BLaER1 (cell line): ENCODE data around the gene CRIM1.

Source experiments
- H3K27ac ChIP-seq: shearing (Covaris generic); formaldehyde crosslinking; 2 replicates; pipeline ENCODE4 v1.8.1; 2022
- H3K27me3 ChIP-seq: shearing (Covaris generic); formaldehyde crosslinking; 2 replicates; pipeline ENCODE4 v1.8.1; 2022
- H3K36me3 ChIP-seq: shearing (Covaris generic); formaldehyde crosslinking; 2 replicates; pipeline ENCODE4 v1.8.1; 2022
- H3K4me1 ChIP-seq: shearing (Covaris generic); formaldehyde crosslinking; 2 replicates; pipeline ENCODE4 v1.8.1; 2022
- H3K4me2 ChIP-seq: shearing (Covaris generic); formaldehyde crosslinking; 2 replicates; pipeline ENCODE4 v1.8.1; 2022
- H3K4me3 ChIP-seq: shearing (Covaris generic); formaldehyde crosslinking; 2 replicates; pipeline ENCODE4 v1.8.1; 2022
- H3K9ac ChIP-seq: shearing (Covaris generic); formaldehyde crosslinking; 2 replicates; pipeline ENCODE4 v1.8.1; 2022
- H3K9me3 ChIP-seq: shearing (Covaris generic); formaldehyde crosslinking; 2 replicates; pipeline ENCODE4 v1.8.1; 2022
- H4K20me1 ChIP-seq: shearing (Covaris generic); formaldehyde crosslinking; 2 replicates; pipeline ENCODE4 v1.8.1; 2022
- Cebpa-rat ChIP-seq: shearing (Covaris generic); IDR thresholded peaks from 2 replicates; pipeline ENCODE4 v1.8.1; 2022

The CRIM1 gene

GRCh38 chr2:36520431-36520830, 164.9 kb downstream of the CRIM1 start:
- H3K27ac ChIP-seq, result no peak overlapping the region
- no peak overlapping the region for H3K9ac ChIP-seq
- H3K27me3 ChIP-seq, result no peaks in the 10 kb centered on the region
- no peak overlapping the region for H3K4me3 ChIP-seq
- H3K9me3 ChIP-seq, result no peaks in the 10 kb centered on the region
- no peaks in the 10 kb centered on the region for H3K4me1 ChIP-seq
- TF ChIP-seq Cebpa-rat, result no peak
- peaks cover 74% of the 10 kb centered on the region for H3K36me3 ChIP-seq
- no peak overlapping the region for H3K4me2 ChIP-seq
- H4K20me1 ChIP-seq, result no peaks in the 10 kb centered on the region

DNA sequence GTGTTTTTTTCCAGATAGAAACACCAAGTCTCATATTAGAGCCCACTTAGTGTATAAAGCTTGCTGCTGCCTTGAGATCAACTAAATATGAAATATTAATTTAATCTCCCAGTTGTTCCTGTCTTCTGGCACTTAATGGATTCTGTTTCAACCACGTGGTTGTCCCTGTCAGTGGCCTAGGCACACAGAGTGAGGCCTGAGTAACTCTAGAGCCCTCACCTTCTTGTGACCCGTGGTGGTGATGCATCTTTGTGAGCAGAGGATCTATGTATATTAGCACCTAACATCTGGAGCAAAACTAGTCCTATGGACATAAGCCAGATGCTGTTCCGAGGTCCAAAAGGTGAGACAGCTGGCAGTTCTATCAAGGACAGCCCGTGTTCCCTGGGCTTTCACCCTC, 167.6 kb downstream of the CRIM1 start:
- no peak for TF ChIP-seq Cebpa-rat
- H4K20me1 ChIP-seq, result no peaks in the 10 kb centered on the region
- H3K27ac ChIP-seq, result no peak overlapping the region
- H3K9me3 ChIP-seq, result no peaks in the 10 kb centered on the region
- H3K4me3 ChIP-seq, result no peak overlapping the region
- H3K4me1 ChIP-seq, result no peaks in the 10 kb centered on the region
- no peak overlapping the region for H3K9ac ChIP-seq
- peaks cover 58% of the 10 kb centered on the region for H3K36me3 ChIP-seq
- H3K27me3 ChIP-seq, result no peaks in the 10 kb centered on the region
- H3K4me2 ChIP-seq, result no peak overlapping the region

DNA sequence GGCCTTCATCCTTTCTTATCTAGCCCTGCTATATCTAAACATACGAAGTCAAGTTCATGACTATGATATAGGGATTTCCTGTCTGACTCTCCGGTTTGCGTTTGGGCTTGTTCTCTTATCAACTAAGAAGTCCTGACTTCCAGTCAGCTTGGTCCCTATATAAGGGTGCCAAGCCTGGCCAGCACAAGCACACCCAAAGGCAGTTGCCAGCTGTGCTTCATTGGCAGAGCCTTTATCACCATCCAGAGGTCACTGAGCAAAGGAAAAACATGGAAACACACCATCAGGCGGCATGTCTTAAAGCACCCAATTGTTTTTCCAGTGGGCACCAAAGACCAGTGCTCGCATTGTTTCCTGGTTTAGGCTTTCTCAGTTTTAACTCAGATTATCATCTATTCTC, 169.7 kb downstream of the CRIM1 start:
- Histone ChIP-seq H3K36me3 (peaks cover 45% of the 10 kb centered on the region), H3K27me3 (no peaks in the 10 kb centered on the region), H4K20me1 (no peaks in the 10 kb centered on the region), H3K4me1 (peaks cover 6% of the 10 kb centered on the region), H3K9ac (no peak overlapping the region), H3K27ac (no peak overlapping the region), H3K4me3 (no peak overlapping the region), H3K4me2 (no peak overlapping the region), H3K9me3 (no peaks in the 10 kb centered on the region)
- TF ChIP-seq Cebpa-rat, result no peak

DNA sequence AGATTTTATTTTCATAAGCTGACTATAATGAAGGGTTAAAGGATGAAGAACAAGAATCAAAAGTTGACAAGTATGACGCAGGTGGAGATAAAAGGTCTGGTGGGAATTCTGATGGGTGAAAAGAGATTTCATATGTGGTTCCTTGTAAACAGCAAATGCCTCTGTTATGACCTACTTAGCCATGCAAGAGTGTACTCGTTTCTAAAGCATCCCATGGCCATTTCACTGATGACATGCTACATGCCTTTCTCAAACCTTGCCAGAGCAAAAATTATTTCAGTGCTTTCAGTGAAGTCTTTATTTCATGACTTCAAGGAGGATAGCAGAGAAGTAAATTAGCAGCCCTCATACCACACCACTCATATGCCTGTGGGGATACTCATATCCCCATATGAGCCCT, 170.6 kb downstream of the CRIM1 start:
- Histone ChIP-seq H3K9me3 (no peaks in the 10 kb centered on the region), H3K27ac (no peak overlapping the region), H4K20me1 (no peaks in the 10 kb centered on the region), H3K4me1 (peaks cover 16% of the 10 kb centered on the region), H3K4me2 (no peak overlapping the region), H3K9ac (no peak overlapping the region), H3K4me3 (no peak overlapping the region), H3K36me3 (peaks cover 35% of the 10 kb centered on the region), H3K27me3 (no peaks in the 10 kb centered on the region)
- no peak for TF ChIP-seq Cebpa-rat

DNA sequence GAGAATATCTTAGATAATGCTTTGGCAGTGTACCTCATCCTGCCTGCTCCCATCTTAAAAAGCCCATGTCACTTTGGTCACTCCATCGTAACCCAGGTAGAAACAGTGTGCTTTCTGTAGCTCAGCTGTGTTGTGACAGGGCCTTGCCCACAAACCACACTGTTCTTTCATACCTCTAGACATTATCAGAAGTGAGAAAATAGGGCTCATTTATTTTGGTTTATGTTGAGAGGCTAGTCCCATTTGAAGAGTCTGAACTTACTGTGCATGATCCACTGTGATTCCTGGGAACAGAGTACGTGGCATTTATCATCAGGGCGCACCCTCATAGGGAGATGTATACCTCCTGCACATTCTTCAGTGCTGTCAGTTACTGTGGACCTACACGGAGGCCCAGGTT, 172.7 kb downstream of the CRIM1 start:
- TF ChIP-seq Cebpa-rat, result no peak
- Histone ChIP-seq H3K4me3 (no peak overlapping the region), H3K4me2 (no peak overlapping the region), H3K27ac (no peak overlapping the region), H3K4me1 (peaks cover 21% of the 10 kb centered on the region), H4K20me1 (no peaks in the 10 kb centered on the region), H3K36me3 (peaks cover 27% of the 10 kb centered on the region), H3K9me3 (no peaks in the 10 kb centered on the region), H3K9ac (no peak overlapping the region), H3K27me3 (no peaks in the 10 kb centered on the region)

DNA sequence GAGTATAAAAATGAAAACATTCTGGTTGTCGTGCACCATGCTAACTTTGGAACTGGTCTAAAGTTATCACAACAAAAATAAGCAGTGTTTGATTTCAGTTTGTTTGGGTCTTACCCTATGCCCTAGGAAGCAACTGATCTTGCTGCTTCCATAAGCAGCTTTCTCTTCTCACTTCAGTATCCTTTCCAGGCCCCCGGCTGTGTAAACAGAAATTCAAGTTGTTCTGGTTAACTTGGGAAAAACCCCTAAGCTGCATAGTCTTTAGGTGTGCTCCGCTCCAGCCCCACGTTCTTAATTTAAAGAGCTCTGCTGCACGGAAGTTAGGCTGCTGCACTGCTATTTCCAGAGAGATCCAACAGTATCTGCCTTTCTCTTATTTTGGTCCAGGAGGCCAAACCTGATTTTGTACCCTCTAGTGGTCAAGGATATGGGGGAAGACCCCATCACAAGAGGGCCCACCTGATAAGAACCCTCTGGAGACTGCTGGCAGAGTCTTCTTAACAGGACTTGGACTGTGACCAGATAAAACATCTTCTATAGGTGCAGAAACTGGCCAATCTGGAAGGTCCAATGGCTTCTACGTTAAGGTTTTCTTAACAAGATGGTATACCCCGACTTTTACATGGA, 173.3 kb downstream of the CRIM1 start:
- H3K36me3 ChIP-seq, result peaks cover 21% of the 10 kb centered on the region; the same call in 1 of the 2 replicates
- H3K27ac ChIP-seq, result no peak overlapping the region
- H3K27me3 ChIP-seq, result no peaks in the 10 kb centered on the region
- H3K4me1 ChIP-seq, result peaks cover 21% of the 10 kb centered on the region
- no peaks in the 10 kb centered on the region for H4K20me1 ChIP-seq
- no peak overlapping the region for H3K4me2 ChIP-seq
- no peaks in the 10 kb centered on the region for H3K9me3 ChIP-seq
- no peak for TF ChIP-seq Cebpa-rat
- H3K4me3 ChIP-seq, result no peak overlapping the region
- no peak overlapping the region for H3K9ac ChIP-seq

DNA sequence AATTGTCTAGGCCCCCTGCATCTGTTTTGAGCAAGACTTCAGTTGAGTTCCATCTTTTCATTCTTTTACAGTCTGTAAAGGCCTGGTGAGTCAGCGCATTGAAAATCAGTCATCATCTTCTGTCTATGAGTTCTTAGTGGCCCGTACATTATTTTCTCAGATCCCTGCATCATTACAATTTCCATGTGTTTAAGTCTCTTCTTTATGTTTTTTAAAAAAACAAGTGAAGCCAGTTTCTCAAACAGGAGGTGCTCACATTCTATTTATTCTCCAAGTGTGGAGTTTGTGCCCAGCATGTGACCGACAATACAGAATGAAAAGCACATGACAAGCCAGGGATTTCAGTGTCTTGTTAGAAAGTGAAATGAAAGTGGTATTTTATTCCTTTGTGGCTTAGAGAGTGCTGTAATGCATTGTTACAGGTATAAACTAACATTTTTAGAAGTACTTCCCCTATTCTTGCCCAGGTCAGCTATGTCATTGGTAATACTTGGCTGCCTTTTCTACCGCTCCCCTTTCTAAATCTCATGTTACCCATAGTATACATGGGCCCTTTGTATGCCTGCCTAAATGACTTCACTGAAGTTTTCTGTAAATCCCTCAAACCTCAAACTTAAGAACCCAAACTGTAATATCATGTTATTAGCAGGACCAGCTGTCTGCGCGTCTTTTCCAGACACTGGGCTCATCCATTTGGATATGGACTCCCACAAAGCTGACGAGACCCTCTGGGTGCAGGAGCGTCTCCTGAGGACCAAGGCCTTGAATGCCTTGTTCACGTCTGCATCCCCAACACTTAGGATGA, 174.8 kb downstream of the CRIM1 start:
- Histone ChIP-seq H3K4me2 (peak overlapping the region; percentile 59), H3K4me3 (no peak overlapping the region), H3K27ac (peak overlapping the region; percentile 54), H3K4me1 (peaks cover 21% of the 10 kb centered on the region), H3K27me3 (no peaks in the 10 kb centered on the region), H3K9ac (no peak overlapping the region), H4K20me1 (no peaks in the 10 kb centered on the region), H3K9me3 (no peaks in the 10 kb centered on the region), H3K36me3 (0 out of 2 replicates have a peak, but pooled peaks cover 19% of the 10 kb centered on the region)
- TF ChIP-seq Cebpa-rat, result no peak

DNA sequence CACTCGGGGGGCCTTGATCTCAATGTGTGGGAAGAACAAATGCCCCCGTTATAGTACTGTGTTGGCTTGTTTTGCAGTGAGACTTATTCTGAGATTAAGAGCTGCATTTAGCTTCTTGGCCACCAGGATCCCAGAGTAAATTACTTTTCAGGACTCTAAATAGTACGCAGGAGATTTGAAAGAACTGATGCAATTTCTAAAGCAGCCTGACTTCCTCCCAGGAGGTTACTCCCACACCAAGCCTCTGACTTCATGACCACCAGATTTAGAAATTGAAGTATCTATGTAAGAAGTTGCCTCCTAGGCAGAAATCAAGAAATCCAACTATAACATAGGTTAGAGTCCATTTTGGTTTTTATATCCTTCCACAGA, 175.4 kb downstream of the CRIM1 start:
- H4K20me1 ChIP-seq, result no peaks in the 10 kb centered on the region
- peaks cover 21% of the 10 kb centered on the region for H3K4me1 ChIP-seq
- peak overlapping the region; percentile 59 for H3K4me2 ChIP-seq
- no peak overlapping the region for H3K9ac ChIP-seq
- no peak for TF ChIP-seq Cebpa-rat
- peak overlapping the region; percentile 54 for H3K27ac ChIP-seq
- no peaks in the 10 kb centered on the region for H3K27me3 ChIP-seq
- H3K4me3 ChIP-seq, result no peak overlapping the region
- H3K9me3 ChIP-seq, result no peaks in the 10 kb centered on the region
- 0 out of 2 replicates have a peak, but pooled peaks cover 19% of the 10 kb centered on the region for H3K36me3 ChIP-seq

DNA sequence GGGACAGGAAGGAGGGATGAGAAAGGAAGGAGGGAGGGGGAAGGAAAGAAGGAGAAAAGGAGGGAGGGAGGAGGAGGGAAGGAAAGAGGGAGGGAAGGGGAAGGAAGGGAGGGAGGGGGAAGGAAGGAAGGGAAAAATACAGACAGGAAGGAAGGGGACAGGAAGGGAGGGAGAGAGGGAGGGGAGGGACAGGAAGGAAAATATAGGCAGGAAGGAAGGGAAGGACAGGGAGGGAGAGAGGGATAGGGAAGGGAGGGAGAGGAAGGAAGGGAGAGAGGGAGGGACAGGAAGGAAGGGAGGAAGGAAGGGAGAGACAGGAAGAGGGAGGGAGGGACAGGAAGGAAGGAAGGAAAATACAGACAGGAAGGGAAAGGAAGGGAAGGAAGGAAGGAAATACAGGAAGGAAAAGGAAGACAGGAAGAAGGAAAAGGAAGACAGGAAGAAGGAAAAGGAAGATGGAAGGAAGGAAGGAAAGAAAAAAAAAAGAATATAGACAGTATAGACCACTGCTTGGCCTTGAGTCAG, 178.8 kb downstream of the CRIM1 start:
- Histone ChIP-seq H4K20me1 (no peaks in the 10 kb centered on the region), H3K4me2 (no peak overlapping the region), H3K9me3 (no peaks in the 10 kb centered on the region), H3K4me1 (peaks cover 21% of the 10 kb centered on the region), H3K9ac (no peak overlapping the region), H3K36me3 (peaks cover 34% of the 10 kb centered on the region), H3K27ac (no peak overlapping the region), H3K27me3 (no peaks in the 10 kb centered on the region), H3K4me3 (no peak overlapping the region)
- no peak for TF ChIP-seq Cebpa-rat

GRCh38 chr2:36535099-36535498, 179.5 kb downstream of the CRIM1 start:
- no peak for TF ChIP-seq Cebpa-rat
- H3K9me3 ChIP-seq, result no peaks in the 10 kb centered on the region
- peaks cover 34% of the 10 kb centered on the region for H3K36me3 ChIP-seq
- no peak overlapping the region for H3K4me2 ChIP-seq
- no peak overlapping the region for H3K9ac ChIP-seq
- H4K20me1 ChIP-seq, result no peaks in the 10 kb centered on the region
- H3K4me3 ChIP-seq, result no peak overlapping the region
- H3K27me3 ChIP-seq, result no peaks in the 10 kb centered on the region
- peaks cover 17% of the 10 kb centered on the region for H3K4me1 ChIP-seq
- no peak overlapping the region for H3K27ac ChIP-seq
